Measurements from ENCODE around the gene FBXL13. TPM values are rescaled to one million over a fixed set of nuclear protein-coding genes. Genes with fewer than 3 reads are reported as not detected.

The FBXL13 gene
- total and polyA plus RNA-seq, 2 of the 8 experiments (the other 6 are each of a cell fraction or from before 2014, with no cell fraction given): 1.2 to 2.8 TPM

- Histone ChIP-seq H2BK12ac (ENCODE audit: low read depth, low read length) (no peak overlapping the region), H3K36me3 (ENCODE audit: control insufficient read depth in 2 of 4, insufficient read depth in 4 of 4, low read length in 3 of 4) (no peaks in the 10 kb centered on the region), H3K23ac (ENCODE audit: insufficient read length) (no peak overlapping the region), H3K4ac (replicated peaks; ENCODE audit: insufficient read length, low read depth, low read length) (no peak overlapping the region), H3K4me3 (ENCODE audit: extremely low read depth in 1 of 4, insufficient read depth in 2 of 4, low read depth in 3 of 4, low read length in 4 of 4) (no peak overlapping the region), H3K4me1 (replicated peaks in 1 of 4; ENCODE audit: control insufficient read depth in 3 of 4, insufficient read depth in 4 of 4, low read length in 3 of 4) (no peaks in the 10 kb centered on the region), H4K91ac (replicated peaks; ENCODE audit: insufficient read length, low read length) (no peak overlapping the region), H3K27me3 (replicated peaks in 1 of 4; ENCODE audit: control insufficient read depth in 3 of 4, extremely low read depth in 1 of 4, insufficient read depth in 3 of 4, low read length in 3 of 4) (no peaks in the 10 kb centered on the region), H3K4me2 (ENCODE audit: insufficient read depth in 1 of 2, low read depth in 2 of 2, low read length in 2 of 2) (no peak overlapping the region), H3K79me1 (ENCODE audit: low read depth, low read length) (no peaks in the 10 kb centered on the region), H3K27ac (ENCODE audit: low read depth, low read length) (no peak overlapping the region), H4K8ac (ENCODE audit: extremely low read depth, insufficient read depth, low read length) (no peak overlapping the region), H3K9me3 (ENCODE audit: insufficient read depth in 2 of 2, low read depth in 1 of 2, low read length in 1 of 2) (peaks cover 0 to 3% of the 10 kb centered on the region in 2 experiments; a peak in 2 of 4 replicates), H3K9ac (replicated peaks in 1 of 4; ENCODE audit: extremely low read depth in 1 of 4, low read depth in 3 of 4, low read length in 3 of 4) (no peak overlapping the region), H2AFZ (ENCODE audit: low read length) (no peak overlapping the region), H3K56ac (replicated peaks; ENCODE audit: insufficient read length, low read depth, low read length) (no peak overlapping the region), H2BK120ac (replicated peaks; ENCODE audit: low read depth, low read length) (no peak overlapping the region), H3K14ac (ENCODE audit: insufficient read length) (no peak overlapping the region), H4K20me1 (replicated peaks in 1 of 2; ENCODE audit: control insufficient read depth in 1 of 2, insufficient read depth in 2 of 2, low read length in 2 of 2) (no peaks in the 10 kb centered on the region), H4K5ac (ENCODE audit: insufficient read length, low read depth, low read length) (no peak overlapping the region), H3K18ac (ENCODE audit: extremely low read depth, low read length) (no peak overlapping the region), H3K79me2 (ENCODE audit: control insufficient read depth in 1 of 2, insufficient read depth in 2 of 2, low read length in 2 of 2) (no peaks in the 10 kb centered on the region), H2BK20ac (ENCODE audit: low read length) (no peak overlapping the region), H3K23me2 (ENCODE audit: low read depth, low read length) (no peaks in the 10 kb centered on the region), H2BK5ac (ENCODE audit: low read depth, low read length) (no peak overlapping the region), H2AK5ac (ENCODE audit: low read depth, low read length) (no peak overlapping the region), H2BK15ac (ENCODE audit: low read length) (no peak overlapping the region)
- POLR2A ChIA-PET (ENCODE audit: partially characterized antibody): no interaction called here
- FAIRE-seq: no peak
- DNase-seq (ENCODE audit: low read depth in 1 of 2, low spot score in 2 of 2): no peak
- CTCF ChIA-PET (ENCODE audit: partially characterized antibody): no interaction called here
- 78% methylated on average over 2 of the region's 2 CpGs; no CpG with 5 or more reads in 1 of the 2 experiments for WGBS, 2 experiments (ENCODE audit: extremely low coverage in 1 of 2, insufficient coverage in 1 of 2, insufficient read length in 1 of 2, insufficient replicate concordance in 2 of 2, low coverage in 1 of 2, low lambda C conversion rate in 2 of 2, missing lambda C conversion rate in 1 of 2)
- TF ChIP-seq GTF2F1 (IDR thresholded peaks at IDR 0.05; ENCODE audit: borderline replicate concordance, low read depth, low read length): no peak
- no peak for TF ChIP-seq CHD1 (IDR thresholded peaks at IDR 0.05; ENCODE audit: low read depth, low read length)
- no peak for TF ChIP-seq TAF7 (optimal IDR thresholded peaks at IDR 0.05; ENCODE audit: borderline replicate concordance, low read depth, low read length)
- TF ChIP-seq RFX5 (IDR thresholded peaks at IDR 0.05; ENCODE audit: borderline replicate concordance, low read depth, low read length): no peak
- no peak for TF ChIP-seq KDM5A (IDR thresholded peaks at IDR 0.05; ENCODE audit: low read length)
- TF ChIP-seq JUN (IDR thresholded peaks at IDR 0.05; ENCODE audit: low read depth, low read length): no peak
- TF ChIP-seq ZNF274 (IDR thresholded peaks at IDR 0.05; ENCODE audit: borderline replicate concordance, extremely low read depth, low read length): no peak
- no peak for TF ChIP-seq TAF1 (IDR thresholded peaks at IDR 0.05; ENCODE audit: low read depth, low read length)
Observed at GRCh38 chr7:102992938-102993717, 81.5 kb downstream of the FBXL13 start.

Measured in H1 (cell line).